Breast epithelium (tissue), 4 donors: ENCODE measurements around the gene SLC35F4. TPM values are rescaled to one million over a fixed set of nuclear protein-coding genes. Genes with fewer than 3 reads are reported as not detected.

Experiments used
- DNase-seq, 2 donors: peaks; one replicate each; pipeline ENCODE4 v3.0.0-alpha.2; 2019; ENCODE audit warnings: low spot score in 2 of 2
- H3K27ac ChIP-seq, 2 donors: fragments of 200-600 bp; sonication (generic) in 1 of 2; one replicate each; pipeline ENCODE4 v1.5.1; 2016 to 2019; ENCODE audit warnings: mild to moderate bottlenecking in 1 of 2
- H3K27me3 ChIP-seq, 2 donors: fragments of 200-600 bp; sonication (generic) in 1 of 2; one replicate each; pipeline versions ENCODE4 v1.5.1 to v1.6.0; 2017 to 2019; ENCODE audit warnings: control low read depth in 1 of 2, mild to moderate bottlenecking in 1 of 2
- H3K36me3 ChIP-seq: fragments of 200-600 bp; one replicate; pipeline ENCODE4 v1.5.1; 2019
- H3K4me1 ChIP-seq, 2 donors: fragments of 200-600 bp; sonication (generic); one replicate each; pipeline ENCODE4 v1.5.1; 2016 to 2019; ENCODE audit warnings: control low read depth in 1 of 2
- H3K4me3 ChIP-seq, 3 donors: fragments of 200-600 bp; sonication (generic); 1 replicate in 2 of 3; 2 replicates in 1 of 3; pipeline ENCODE4 v1.5.1; 2016 to 2019; ENCODE audit warnings: mild to moderate bottlenecking in 3 of 3, moderate library complexity in 2 of 3
- H3K9me3 ChIP-seq, 2 donors: fragments of 200-600 bp; sonication (generic) in 1 of 2; one replicate each; pipeline ENCODE4 v1.5.1; 2016 to 2019; ENCODE audit warnings: control low read depth in 1 of 2
- CTCF ChIP-seq, 3 donors: fragments of 450-650 bp; IDR thresholded peaks; one replicate each; pipeline ENCODE4 v1.5.1; 2016 to 2017; ENCODE audit warnings: antibody characterized with exemption in 3 of 3, mild to moderate bottlenecking in 3 of 3, moderate library complexity in 3 of 3
- POLR2A ChIP-seq: fragments of 450-650 bp; IDR thresholded peaks from one replicate; pipeline ENCODE4 v1.6.1; 2016; ENCODE audit warnings: antibody characterized with exemption, mild to moderate bottlenecking, moderate library complexity
- POLR2AphosphoS5 ChIP-seq, 3 donors: sonication (generic); formaldehyde crosslinking; IDR thresholded peaks; one replicate each; pipeline ENCODE4 v1.6.1; 2017; ENCODE audit warnings: antibody characterized with exemption in 3 of 3
- intact Hi-C: fragments of 100-400 bp; cut with DNase I; formaldehyde crosslinking; loops from one replicate; pipeline ENCODE4 v1.15.1; 2023; ENCODE audit warnings: low total_unique reads
- total RNA-seq, 3 donors: library from RNA; depleted of rRNA; stranded (reverse); fragments of >200 nt; gene quantifications; one replicate each; pipeline ENCODE4 v1.1.0, GENCODE V29; 2016

The SLC35F4 gene
- total RNA-seq, 3 donors from 2014 or later = not detected

- H3K4me3 ChIP-seq = no peak overlapping the region
- no peak overlapping the region for H3K27ac ChIP-seq
- DNase-seq = no peak
- H3K36me3 ChIP-seq = no peaks in the 10 kb centered on the region
- H3K27me3 ChIP-seq = peaks cover 0 to 5% of the 10 kb centered on the region in 2 donors
- no peaks in the 10 kb centered on the region for H3K9me3 ChIP-seq
- intact Hi-C loops = no loop called here
- no peak for TF ChIP-seq POLR2AphosphoS5 (IDR thresholded peaks at IDR 0.05)
- H3K4me1 ChIP-seq = no peaks in the 10 kb centered on the region
Measured at GRCh38 chr14:57875296-57875695, 9.4 kb upstream of the SLC35F4 start.

- TF ChIP-seq CTCF (IDR thresholded peaks at IDR 0.05) (no peak), POLR2A (no peak), POLR2AphosphoS5 (IDR thresholded peaks at IDR 0.05) (no peak)
- no peak for DNase-seq
- Histone ChIP-seq H3K27ac (no peak overlapping the region), H3K4me3 (no peak overlapping the region), H3K4me1 (no peaks in the 10 kb centered on the region), H3K27me3 (peaks cover 0 to 12% of the 10 kb centered on the region in 2 donors), H3K9me3 (no peaks in the 10 kb centered on the region), H3K36me3 (no peaks in the 10 kb centered on the region)
- intact Hi-C loops = no loop called here
Measured at GRCh38 chr14:57871459-57872080, 5.7 kb upstream of the SLC35F4 start.

- Histone ChIP-seq H3K4me1 (no peaks in the 10 kb centered on the region), H3K27ac (no peak overlapping the region), H3K27me3 (peaks cover 0 to 19% of the 10 kb centered on the region in 2 donors), H3K9me3 (no peaks in the 10 kb centered on the region), H3K36me3 (no peaks in the 10 kb centered on the region), H3K4me3 (no peak overlapping the region)
- intact Hi-C loops = no loop called here
- DNase-seq = no peak
- TF ChIP-seq POLR2A = no peak
- TF ChIP-seq CTCF (IDR thresholded peaks at IDR 0.05) = no peak
- no peak for TF ChIP-seq POLR2AphosphoS5 (IDR thresholded peaks at IDR 0.05)
Measured at GRCh38 chr14:57870686-57871457, 5.0 kb upstream of the SLC35F4 start.

- Histone ChIP-seq H3K9me3 (no peaks in the 10 kb centered on the region), H3K36me3 (no peaks in the 10 kb centered on the region), H3K4me1 (no peaks in the 10 kb centered on the region), H3K27me3 (peaks cover 3 to 31% of the 10 kb centered on the region in 2 donors), H3K4me3 (no peak overlapping the region), H3K27ac (no peak overlapping the region)
- no peak for DNase-seq
- intact Hi-C loops = no loop called here
- TF ChIP-seq POLR2AphosphoS5 (IDR thresholded peaks at IDR 0.05) = no peak
- TF ChIP-seq POLR2A = no peak
- TF ChIP-seq CTCF (IDR thresholded peaks at IDR 0.05) = no peak
Measured at GRCh38 chr14:57869617-57870016, 3.7 kb upstream of the SLC35F4 start.

DNA sequence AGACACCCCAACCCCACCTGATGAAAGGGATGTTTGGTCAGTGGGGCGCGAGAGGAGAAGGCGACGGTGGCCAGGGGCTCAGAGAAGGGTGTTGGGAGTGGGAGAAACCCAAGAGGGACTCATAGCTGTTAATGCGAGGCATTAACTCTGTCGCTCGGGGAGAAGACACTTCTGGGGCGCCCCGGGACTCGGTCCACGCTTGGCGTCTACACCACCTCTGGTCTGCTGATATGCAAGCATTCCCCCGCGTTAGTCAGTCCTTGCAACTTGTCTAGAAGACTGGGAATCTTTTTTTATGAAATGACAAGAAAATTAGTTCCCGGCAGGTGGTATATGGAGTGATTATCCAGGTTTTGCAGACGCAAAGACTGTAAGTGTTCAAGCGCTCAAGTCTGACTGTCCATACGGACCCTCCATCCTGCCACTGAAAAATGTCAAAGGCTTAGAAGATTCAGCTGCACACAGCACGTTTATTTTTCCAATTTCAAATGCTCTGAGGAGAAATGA is 360 bp upstream of the SLC35F4 start:
- Histone ChIP-seq H3K27me3 (peaks cover 3 to 52% of the 10 kb centered on the region in 2 donors), H3K4me3 (peak overlapping the region in 1 of 3 donors; percentile 49)
- intact Hi-C loops = no loop called here

More for the DNA sequence above, 360 bp upstream of the SLC35F4 start:
- no peak for DNase-seq
- Histone ChIP-seq H3K27ac (no peak overlapping the region), H3K36me3 (no peaks in the 10 kb centered on the region), H3K9me3 (no peaks in the 10 kb centered on the region), H3K4me1 (no peaks in the 10 kb centered on the region)
- TF ChIP-seq POLR2AphosphoS5 (IDR thresholded peaks at IDR 0.05) (no peak), POLR2A (no peak), CTCF (IDR thresholded peaks at IDR 0.05) (no peak)
